ENCODE data around the gene DDX52.

DNA sequence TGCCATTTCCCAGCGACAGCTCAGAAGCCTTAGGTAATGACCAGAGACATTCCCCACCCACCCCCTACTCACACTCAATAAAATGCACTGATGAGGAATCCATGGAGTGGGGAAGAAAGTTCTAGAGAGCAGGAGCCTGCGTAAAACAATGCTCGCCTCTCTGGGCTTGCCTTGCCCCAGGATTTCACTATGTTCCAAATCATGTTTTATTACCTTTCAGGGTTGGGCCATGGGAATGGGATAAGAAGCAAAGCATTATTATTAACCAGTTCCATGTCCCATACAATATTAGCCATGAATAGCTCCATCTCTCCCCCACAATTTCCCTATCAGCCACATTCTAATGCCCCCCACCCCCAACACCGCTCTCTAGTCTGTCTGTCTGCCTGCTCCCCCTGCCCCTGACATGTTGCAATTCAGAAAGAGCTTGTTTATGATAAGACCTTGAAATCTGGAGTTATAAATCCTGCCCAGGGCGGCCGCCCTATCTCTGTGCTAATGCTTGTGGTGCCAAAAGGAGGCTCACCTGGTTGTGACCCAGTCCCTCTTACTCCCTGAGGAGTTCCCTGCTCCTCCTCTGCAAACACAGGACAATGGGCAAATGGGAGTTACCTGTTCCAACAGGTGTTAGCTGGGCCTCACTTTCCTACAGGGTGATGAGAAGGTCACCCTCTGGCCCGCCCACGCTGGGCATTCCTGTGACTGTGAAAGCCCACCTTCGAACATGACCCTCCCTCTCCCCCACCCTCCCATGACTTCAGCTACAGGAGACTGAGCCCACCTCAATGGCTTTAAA lies 28.0 kb upstream of the DDX52 start:
- TF ChIP-seq, protein P1, sequence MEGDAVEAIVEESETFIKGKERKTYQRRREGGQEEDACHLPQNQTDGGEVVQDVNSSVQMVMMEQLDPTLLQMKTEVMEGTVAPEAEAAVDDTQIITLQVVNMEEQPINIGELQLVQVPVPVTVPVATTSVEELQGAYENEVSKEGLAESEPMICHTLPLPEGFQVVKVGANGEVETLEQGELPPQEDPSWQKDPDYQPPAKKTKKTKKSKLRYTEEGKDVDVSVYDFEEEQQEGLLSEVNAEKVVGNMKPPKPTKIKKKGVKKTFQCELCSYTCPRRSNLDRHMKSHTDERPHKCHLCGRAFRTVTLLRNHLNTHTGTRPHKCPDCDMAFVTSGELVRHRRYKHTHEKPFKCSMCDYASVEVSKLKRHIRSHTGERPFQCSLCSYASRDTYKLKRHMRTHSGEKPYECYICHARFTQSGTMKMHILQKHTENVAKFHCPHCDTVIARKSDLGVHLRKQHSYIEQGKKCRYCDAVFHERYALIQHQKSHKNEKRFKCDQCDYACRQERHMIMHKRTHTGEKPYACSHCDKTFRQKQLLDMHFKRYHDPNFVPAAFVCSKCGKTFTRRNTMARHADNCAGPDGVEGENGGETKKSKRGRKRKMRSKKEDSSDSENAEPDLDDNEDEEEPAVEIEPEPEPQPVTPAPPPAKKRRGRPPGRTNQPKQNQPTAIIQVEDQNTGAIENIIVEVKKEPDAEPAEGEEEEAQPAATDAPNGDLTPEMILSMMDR (IDR thresholded peaks at IDR 0.05), result no peak
- TF ChIP-seq POLR2A (IDR thresholded peaks at IDR 0.05), result no peak
